C4-2B (cell line): Measurements from ENCODE around the gene MCEE.
"Not testable (repeated sequence)": the region's sequence is repeated elsewhere in the genome, so short reads cannot be mapped to it uniquely, and the experiment has no call there.

ENCODE experiments used
- H3K27ac ChIP-seq: fragments of 450-650 bp; 2 replicates; pipeline ENCODE4 v1.5.1; 2017
- CTCF ChIP-seq: fragments of 450-650 bp; conservative IDR thresholded peaks from 2 replicates; pipeline ENCODE4 v1.5.1; 2017; ENCODE audit warnings: mild to moderate bottlenecking
- ZFX ChIP-seq: fragments of 450-650 bp; IDR thresholded peaks from 2 replicates; pipeline ENCODE4 v1.6.1; 2017

MCEE gene

GRCh38 chr2:71103809-71104208 lies 26.2 kb downstream of the MCEE start:
- no peak for TF ChIP-seq ZFX
- no peak for TF ChIP-seq CTCF
- H3K27ac ChIP-seq, result no peak overlapping the region

- no peak overlapping the region for H3K27ac ChIP-seq
- no peak for TF ChIP-seq CTCF
- TF ChIP-seq ZFX, result no peak
These were observed 26.9 kb downstream of the MCEE start for GRCh38 chr2:71102981-71103681.

GRCh38 chr2:71101656-71102055 lies 28.4 kb downstream of the MCEE start:
- no peak overlapping the region for H3K27ac ChIP-seq
- TF ChIP-seq CTCF, result no peak
- no peak for TF ChIP-seq ZFX

DNA sequence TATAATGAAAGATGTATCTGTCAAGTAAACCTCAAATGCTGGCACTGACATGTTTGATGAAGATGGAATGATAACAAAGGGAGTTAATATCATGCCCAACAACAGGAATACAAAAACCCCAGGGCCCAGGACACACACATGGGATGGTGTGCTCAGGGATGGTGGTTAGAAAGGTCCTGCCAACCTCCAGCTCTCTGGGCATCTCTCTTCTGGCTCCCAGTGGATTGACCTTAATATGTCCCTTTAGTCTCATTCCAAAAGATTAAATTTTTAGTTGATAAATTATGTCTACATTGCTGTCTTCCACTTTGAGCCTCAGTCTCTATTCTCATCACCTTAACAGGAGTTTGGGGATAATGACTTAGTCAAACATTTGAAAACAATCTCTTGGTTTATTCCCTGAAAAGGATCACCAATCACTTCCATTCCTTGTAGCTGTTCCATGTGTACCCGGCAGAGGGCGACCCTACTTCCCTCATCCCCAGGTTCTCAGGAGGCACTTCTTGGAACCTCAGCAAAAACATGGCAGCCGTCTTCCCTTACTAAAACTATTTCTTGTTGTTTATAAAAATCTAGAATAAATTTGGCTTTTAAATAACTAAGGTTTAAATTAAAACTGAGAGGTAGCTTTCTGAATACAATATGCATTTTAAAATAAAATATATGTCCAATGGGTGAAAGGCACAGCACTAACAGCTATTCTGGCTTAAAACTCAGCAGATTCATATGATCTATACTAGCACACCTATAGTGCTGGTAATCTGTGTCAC lies 29.6 kb downstream of the MCEE start:
- peak; percentile 79 for TF ChIP-seq CTCF
- no peak for TF ChIP-seq ZFX
- H3K27ac ChIP-seq, result no peak overlapping the region

DNA sequence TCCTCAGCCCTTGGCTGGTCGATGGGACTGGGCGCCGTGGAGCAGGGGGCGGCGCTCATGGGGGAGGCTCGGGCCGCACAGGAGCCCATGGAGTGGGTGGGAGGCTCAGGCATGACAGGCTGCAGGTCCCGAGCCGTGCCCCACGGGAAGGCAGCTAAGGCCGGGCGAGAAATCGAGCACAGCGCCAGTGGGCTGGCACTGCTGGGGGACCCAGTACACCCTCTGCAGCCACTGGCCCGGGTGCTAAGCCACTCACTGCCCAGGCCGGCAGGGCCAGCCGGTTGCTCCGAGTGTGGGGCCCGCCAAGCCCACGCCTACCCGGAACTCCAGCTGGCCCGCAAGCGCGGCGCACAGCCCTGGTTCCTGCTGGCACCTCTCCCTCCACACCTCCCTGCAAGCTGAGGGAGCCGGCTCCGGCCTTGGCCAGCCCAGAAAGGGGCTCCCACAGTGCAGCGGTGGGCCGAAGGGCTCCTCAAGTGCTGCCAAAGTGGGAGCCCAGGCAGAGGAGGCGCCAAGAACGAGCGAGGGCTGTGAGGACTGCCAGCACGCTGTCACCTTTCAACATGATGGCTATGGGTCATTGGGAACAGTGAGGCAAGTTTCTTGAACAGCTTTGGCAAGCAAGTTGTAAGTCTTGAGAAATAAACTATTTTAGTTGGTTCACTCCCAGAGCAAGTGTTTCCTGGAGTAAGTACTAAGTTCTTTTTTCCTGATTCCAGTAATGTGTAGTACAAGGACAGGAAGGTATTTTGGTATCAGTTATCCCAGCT lies 37.4 kb downstream of the MCEE start:
- H3K27ac ChIP-seq, result not testable (repeated sequence)

- H3K27ac ChIP-seq, result not testable (repeated sequence)
These were observed 38.2 kb downstream of the MCEE start for GRCh38 chr2:71091808-71092207.

DNA sequence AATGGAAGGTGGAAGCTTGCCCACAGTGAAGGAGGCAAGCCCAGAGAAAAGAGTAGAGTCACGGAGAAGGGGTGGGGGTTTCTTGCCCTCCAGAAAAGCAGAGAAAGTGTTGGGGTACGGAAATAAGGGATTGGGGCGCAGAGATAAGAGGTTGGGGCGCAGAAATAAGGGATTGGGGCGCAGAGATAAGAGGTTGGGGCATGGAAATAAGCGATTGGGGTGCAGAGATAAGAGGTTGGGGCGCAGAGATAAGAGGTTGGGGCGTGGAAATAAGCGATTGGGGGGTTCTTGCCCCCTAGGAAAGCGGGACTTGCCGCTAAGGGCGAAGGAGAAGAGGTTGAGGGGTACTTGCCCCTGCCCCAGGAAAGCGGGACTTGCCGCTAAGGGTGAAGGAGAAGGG lies 40.6 kb downstream of the MCEE start:
- not testable (repeated sequence) for H3K27ac ChIP-seq

GRCh38 chr2:71085325-71086003 lies 44.6 kb downstream of the MCEE start:
- H3K27ac ChIP-seq, result not testable (repeated sequence)

DNA sequence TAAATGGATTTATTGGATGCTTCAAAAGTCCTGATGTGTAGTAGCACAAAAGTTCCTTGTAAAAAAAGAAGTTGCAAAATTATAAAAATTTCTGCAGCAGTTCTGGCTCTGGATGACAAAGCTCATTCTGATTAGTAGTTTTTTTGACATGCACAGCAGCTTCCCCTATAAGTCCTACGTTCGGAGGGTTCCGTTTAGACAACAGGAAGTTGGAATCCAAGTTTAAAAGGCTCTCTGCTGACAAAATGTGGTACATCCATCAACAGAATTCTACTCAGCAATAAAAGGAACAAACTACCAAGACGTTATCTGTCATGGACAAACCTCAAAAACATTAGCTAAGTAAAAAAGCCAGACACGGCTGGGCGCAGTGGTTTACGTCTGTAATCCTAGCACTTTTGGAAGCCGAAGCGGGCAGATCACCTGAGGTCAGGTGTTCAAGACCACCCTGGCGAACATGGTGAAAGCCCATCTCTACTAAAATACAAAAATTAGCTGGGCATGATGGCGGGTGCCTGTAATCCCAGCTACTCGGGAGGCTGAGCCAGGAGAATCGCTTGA lies 46.2 kb downstream of the MCEE start:
- not testable (repeated sequence) for H3K27ac ChIP-seq

- H3K27ac ChIP-seq, result not testable (repeated sequence)
These were observed 46.7 kb downstream of the MCEE start for GRCh38 chr2:71083297-71083696.
